Activated CD8-positive, alpha-beta memory T cell treated with anti-CD3 and anti-CD28 coated beads for 1 hour (primary cell): ENCODE results near the gene UTP14C.
A peak's percentile ranks its signal among the peaks of the same experiment; 100 is the strongest.
"Not testable (repeated sequence)": the region's sequence is repeated elsewhere in the genome, so short reads cannot be mapped to it uniquely, and the experiment has no call there.

ENCODE experiments used
- DNase-seq, 2 donors: peaks; one replicate each; pipeline ENCODE4 v3.0.0-alpha.2; 2020; ENCODE audit warnings: low read depth in 1 of 2; ENCODE audit errors: extremely low read depth in 1 of 2

The UTP14C gene

GRCh38 chr13:52003541-52003940 lies 20.9 kb upstream of the UTP14C start:
- DNase-seq: no peak

- DNase-seq: no peak
Measured at GRCh38 chr13:52004511-52005170, 19.9 kb upstream of the UTP14C start.

GRCh38 chr13:52005841-52006522 lies 18.5 kb upstream of the UTP14C start:
- DNase-seq: no peak

- no peak for DNase-seq
Measured at GRCh38 chr13:52006523-52007245, 17.8 kb upstream of the UTP14C start.

- DNase-seq: no peak
Measured at GRCh38 chr13:52009946-52010345, 14.5 kb upstream of the UTP14C start.

GRCh38 chr13:52010890-52011631 lies 13.4 kb upstream of the UTP14C start, which contains the start of gene ATP7B:
Gene ATP7B, minus strand, starts transcription at chr13:52011450. Its CDS starts 113 bp downstream, at chr13:52011337.
- peak in 1 of 2 donors; percentile 1 for DNase-seq

- peak; percentile 97 to 99 for DNase-seq
Measured at GRCh38 chr13:52011632-52012511, 12.6 kb upstream of the UTP14C start, which contains the start of gene ALG11. Gene ALG11, plus strand, starts transcription at chr13:52012398. Its CDS starts 21 bp downstream, at chr13:52012419.

- no peak for DNase-seq
Measured at GRCh38 chr13:52012512-52012836, 12.0 kb upstream of the UTP14C start.

- DNase-seq: no peak
Measured at GRCh38 chr13:52016296-52016695, 8.2 kb upstream of the UTP14C start.

GRCh38 chr13:52020191-52020590 lies 4.3 kb upstream of the UTP14C start:
- DNase-seq: no peak

GRCh38 chr13:52022356-52022755 lies 2.1 kb upstream of the UTP14C start:
- no peak for DNase-seq

GRCh38 chr13:52025475-52026245 lies 1.2 kb downstream of the UTP14C start:
- DNase-seq: no peak

- DNase-seq: no peak
Measured at GRCh38 chr13:52026246-52026626, 1.7 kb downstream of the UTP14C start.

- DNase-seq: no peak
Measured at GRCh38 chr13:52027832-52028231, 3.3 kb downstream of the UTP14C start.

GRCh38 chr13:52029569-52029968 lies 5.1 kb downstream of the UTP14C start:
- DNase-seq: no peak

GRCh38 chr13:52030401-52030800 lies 5.9 kb downstream of the UTP14C start:
- not testable (repeated sequence) for DNase-seq

- DNase-seq: no peak
Measured at GRCh38 chr13:52033039-52033438, 8.5 kb downstream of the UTP14C start.

- DNase-seq: no peak
Measured at GRCh38 chr13:52034616-52035226, 10.2 kb downstream of the UTP14C start.

- no peak for DNase-seq
Measured at GRCh38 chr13:52036037-52036436, 11.5 kb downstream of the UTP14C start.
